ENCODE data around the gene WDR90.
A peak's percentile ranks its signal among the peaks of the same experiment; 100 is the strongest.

WDR90 gene

DNA sequence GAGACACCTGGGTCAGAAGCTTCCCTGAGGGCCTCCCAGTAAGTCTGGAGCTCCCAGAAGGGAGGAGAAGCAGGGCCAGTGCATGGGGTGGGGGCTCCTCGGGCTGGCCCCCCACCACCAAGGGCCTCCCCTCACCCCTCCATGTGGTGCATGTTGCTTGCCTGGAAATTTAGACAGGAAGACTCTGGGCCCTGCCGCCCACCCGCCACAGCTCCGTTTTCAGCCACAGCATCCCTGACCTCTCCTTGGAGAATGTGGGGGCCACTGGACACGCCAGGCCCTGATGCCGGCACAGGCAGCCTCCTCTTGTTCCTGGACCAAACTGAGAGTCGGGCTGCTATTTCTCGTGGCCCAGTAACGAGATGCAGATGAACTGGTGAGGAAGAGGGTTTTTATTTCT is 10.3 kb upstream of the WDR90 start:
- DNase-seq (ENCODE audit: low read depth) = no peak

DNA sequence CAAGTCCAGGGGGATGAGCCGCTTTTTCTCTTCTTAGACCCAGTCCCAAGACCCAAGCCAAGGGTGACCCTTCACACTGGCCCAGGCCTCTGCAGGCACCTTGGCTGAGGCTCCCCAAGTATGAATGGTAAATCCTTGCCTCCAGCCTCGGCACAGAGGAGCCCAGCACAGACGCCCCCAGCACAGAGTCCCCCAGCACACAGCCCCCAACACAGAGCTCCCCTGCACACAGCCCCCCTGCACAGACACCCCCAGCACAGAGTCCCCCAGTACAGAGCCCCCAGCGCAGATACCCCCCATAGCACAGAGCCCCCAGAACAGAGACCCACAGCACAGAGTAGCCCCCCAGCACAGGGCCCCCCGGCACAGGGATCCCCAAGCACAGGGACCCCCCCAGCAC is 8.6 kb upstream of the WDR90 start:
- no peak for DNase-seq (ENCODE audit: low read depth)

DNA sequence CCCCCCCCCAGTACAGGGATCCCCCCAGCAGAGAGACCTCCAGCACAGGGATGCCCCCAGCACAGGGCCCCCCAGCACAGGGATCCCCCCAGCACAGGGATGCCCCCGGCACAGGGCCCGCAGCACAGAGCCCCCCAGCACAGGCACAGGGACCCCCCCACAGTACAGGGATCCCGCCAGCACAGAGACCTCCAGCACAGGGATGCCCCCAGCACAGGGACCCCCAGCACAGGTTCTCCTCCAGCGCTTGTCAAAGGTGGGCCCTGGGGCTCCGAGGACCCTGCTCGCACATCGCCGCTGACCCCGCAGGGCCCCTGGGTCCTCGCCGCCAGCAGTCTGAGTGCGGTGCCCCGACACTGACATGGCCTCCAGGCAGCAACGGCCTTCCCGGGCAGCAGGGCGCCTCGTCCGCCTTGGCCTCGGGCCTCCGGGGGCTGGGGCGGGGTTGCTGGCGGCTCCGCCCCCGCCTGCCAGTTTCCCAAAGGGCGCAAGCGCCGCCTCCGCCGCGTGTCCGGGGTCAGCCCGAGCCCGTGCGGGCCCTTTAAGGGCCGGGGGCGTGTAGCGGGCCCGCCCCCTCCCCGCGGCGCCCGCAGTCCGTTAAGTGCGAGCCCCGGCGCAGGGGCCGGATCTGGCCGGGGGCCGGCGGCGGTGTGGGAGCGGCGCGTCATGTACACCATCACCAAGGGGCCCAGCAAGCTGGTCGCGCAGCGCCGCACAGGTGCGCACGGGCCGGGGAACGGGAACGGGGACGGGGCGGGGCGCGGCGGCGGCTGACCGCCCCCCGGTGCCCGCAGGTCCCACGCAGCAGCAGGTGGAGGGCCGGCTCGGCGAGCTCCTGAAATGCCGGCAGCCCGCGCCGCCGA is 7.6 kb upstream of the WDR90 start, which contains the start of gene MCRIP2:
Gene MCRIP2, plus strand, starts transcription at position 503 of the 863 bp plus-strand sequence. Its CDS starts 164 bp downstream, at position 667.
- peak; percentile 69 for DNase-seq (ENCODE audit: low read depth)

- no peak for DNase-seq (ENCODE audit: low read depth)
Observed at GRCh38 chr16:642189-643049, 6.7 kb upstream of the WDR90 start.

- DNase-seq (ENCODE audit: low read depth) = no peak
Observed at GRCh38 chr16:643050-643368, 6.2 kb upstream of the WDR90 start.

DNA sequence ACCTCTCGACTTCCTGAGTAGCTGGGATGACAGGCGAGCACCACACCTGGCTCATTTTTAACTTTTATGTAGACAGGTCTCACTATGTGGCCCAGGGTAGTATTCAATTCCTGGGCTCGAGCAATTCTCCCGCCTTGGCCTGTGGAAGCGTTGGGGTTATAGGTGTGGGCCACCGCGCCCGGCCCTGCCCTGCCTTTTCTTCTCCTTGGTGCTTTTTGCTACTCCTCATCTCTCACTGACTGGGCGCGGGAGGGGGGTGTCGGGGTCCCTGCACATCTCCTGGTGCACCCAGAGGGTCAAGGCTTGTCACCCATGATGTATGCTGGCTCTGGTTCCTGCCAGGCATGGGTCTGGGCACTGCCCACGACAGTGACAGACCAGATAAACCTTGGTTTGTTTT is 4.6 kb upstream of the WDR90 start:
- DNase-seq (ENCODE audit: low read depth) = no peak

GRCh38 chr16:645852-646678 is 3.1 kb upstream of the WDR90 start:
- no peak for DNase-seq (ENCODE audit: low read depth)

GRCh38 chr16:646679-647172 is 2.4 kb upstream of the WDR90 start:
- DNase-seq (ENCODE audit: low read depth) = no peak

GRCh38 chr16:647173-647902 is 1.8 kb upstream of the WDR90 start:
- no peak for DNase-seq (ENCODE audit: low read depth)

GRCh38 chr16:648071-648780 is 939 bp upstream of the WDR90 start:
- no peak for DNase-seq (ENCODE audit: low read depth)

GRCh38 chr16:649631-650030 is 466 bp downstream of the WDR90 start:
- DNase-seq (ENCODE audit: low read depth) = no peak

DNA sequence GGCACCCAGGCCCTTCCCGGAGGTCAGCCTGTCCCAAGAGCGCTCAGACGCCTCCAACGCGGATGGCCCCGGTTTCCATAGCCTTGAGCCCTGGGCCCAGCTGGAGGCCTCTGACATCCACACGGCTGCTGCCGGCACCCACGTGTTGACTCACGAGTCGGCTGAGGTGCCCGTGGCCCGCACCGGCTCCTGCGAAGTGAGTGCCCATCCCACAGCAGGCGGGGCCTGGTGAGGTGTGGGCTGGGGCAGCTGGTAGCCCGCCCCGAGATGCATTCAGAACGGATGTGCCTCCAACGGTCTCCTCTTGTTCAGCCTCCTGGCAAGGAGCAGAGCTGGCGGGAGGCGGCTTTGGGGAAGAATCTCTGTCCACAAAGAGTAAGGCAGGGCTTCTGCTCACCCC is 2.7 kb downstream of the WDR90 start:
- no peak for DNase-seq (ENCODE audit: low read depth)

DNA sequence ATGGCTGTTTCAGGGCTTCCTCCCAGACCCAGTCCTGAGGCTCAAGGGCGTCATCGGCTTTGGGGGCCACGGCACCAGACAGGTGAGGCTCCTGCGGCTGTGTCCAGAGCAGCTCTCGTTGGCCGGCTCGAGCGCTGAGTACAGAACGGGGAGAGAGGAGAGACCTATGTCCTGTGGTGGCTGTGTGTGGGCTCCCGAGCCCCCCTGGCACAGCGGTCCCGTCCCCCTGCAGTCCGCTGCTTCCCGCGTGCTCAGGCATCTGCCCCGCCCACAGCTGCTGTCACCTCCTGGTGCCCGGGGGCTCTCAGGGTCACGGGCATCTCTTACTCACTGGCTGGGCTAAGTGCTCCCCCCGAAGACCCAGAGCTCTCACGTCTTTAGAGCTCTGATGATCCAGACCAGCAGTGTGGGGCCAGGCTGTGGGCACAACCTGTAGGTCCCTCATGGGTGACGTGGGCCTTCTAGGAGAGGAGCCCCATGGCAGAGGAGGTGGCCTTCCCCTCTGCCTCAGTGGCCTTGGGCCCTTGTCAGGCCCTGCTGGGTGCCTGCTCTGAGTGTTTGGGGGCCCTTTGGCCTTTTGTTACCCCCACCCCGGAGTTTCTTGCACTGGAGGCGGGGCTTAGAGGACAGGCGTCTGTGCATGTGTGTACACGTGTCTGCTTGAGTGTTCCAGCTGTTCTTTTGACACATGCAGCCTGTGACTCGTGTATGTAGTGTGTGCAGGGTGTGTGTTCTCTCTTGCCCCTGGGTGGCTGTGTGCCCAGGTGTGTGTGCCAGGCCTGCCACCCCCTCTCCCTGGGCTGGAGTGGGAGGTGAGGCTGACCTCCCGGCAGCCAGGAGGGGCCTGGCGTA is 3.5 kb downstream of the WDR90 start:
- DNase-seq (ENCODE audit: low read depth) = no peak

GRCh38 chr16:654034-654433 is 4.9 kb downstream of the WDR90 start:
- no peak for DNase-seq (ENCODE audit: low read depth)

DNA sequence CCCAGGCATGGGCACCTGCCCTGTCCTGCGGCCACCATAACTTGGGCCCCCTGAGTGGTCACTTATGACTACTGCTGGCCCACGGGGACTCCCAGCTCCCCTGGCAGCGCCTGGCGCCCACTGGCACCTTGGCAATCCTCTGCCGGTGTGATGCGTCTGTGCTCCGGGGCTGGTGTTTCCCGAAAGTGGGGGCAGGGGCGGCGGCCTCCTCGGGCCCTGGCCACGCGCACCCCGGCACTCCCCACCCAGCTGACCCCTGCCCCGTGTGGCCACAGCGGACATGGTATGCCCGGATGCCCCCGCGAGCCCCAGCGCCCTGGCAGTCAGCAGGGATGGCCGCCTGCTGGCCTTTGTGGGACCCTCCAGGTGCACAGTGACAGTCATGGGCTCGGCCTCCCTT is 8.3 kb downstream of the WDR90 start:
- no peak for DNase-seq (ENCODE audit: low read depth)

DNA sequence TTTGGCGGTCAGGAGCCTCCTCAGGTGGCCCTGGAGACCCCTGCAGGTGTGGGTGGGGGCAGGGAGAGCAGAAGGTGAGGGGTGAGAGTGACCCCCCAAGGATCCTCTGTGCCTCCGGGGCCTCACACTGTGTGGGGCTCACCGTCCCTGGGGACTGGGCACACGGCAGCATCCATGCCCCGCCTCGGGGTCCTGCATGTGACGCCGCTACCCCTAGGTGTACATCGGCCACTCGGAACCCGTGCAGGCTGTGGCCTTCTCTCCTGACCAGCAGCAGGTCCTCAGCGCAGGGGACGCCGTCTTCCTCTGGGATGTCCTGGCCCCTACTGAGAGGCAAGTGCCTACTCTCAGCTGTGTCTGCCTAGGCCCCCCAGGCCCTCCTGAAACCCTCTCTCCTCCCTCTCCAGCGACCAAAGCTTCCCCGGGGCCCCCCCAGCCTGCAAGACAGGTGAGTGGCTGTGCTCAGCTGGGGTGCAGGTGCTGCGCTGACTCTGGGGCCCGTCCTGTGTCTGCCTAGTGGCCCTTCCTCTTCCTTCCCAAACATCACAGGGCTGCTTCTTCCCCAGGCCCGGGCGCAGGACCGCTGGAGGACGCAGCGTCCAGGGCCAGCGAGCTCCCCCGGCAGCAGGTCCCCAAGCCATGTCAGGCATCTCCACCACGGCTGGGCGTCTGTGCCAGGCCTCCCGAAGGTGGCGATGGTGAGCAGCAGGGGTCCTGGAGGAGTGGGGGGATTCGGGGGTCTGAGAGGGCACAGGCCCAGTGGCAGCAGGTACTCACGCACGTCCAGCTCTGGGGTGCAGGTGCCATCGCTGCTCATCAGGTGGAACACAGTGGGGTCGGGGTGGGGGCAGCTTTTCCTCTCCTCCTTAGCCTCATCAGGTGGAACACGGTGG is 9.8 kb downstream of the WDR90 start:
- no peak for DNase-seq (ENCODE audit: low read depth)

GRCh38 chr16:659618-660017 is 10.5 kb downstream of the WDR90 start:
- no peak for DNase-seq (ENCODE audit: low read depth)

DNA sequence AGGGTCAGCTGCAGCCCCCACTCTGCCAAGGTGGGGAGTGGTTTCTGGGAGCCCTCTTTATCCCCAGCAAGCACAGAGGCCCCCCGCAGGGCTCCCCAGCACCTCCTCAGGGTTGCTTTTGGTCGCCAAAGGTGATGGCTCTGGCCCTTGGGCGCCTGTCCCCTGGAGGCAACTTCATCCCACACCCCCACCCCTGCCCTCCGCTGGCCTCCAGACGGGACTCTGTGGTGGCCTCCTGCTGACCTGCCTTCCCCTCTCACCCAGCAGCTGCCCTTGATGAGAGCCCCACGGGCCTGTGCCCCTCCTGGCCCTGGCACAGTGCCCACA is 10.9 kb downstream of the WDR90 start:
- no peak for DNase-seq (ENCODE audit: low read depth)

Measured in activated T-cell treated with anti-CD3 and anti-CD28 coated beads for 24 hours (primary cell).